Epithelial cell of prostate (primary cell): ENCODE results near the gene GNAO1.
A peak's percentile ranks its signal among the peaks of the same experiment; 100 is the strongest.

Source experiments
- DNase-seq: peaks from one replicate; pipeline ENCODE4 v3.0.0-alpha.2; 2011; ENCODE audit warnings: low read depth, low spot score
- H3K27ac ChIP-seq: fragments of 450-650 bp; 2 replicates; pipeline ENCODE4 v1.5.1; 2017; ENCODE audit warnings: mild to moderate bottlenecking

The GNAO1 gene

GRCh38 chr16:56191156-56191815 lies at the start of gene GNAO1:
Gene GNAO1, plus strand, starts transcription at chr16:56191489. Its CDS starts 747 bp downstream, at chr16:56192236.
- H3K27ac ChIP-seq, result no peak within 1 kb of the TSS
- no peak for DNase-seq

GRCh38 chr16:56143666-56144065 lies 47.6 kb upstream of the GNAO1 start:
- H3K27ac ChIP-seq, result no peak overlapping the region
- no peak for DNase-seq

- no peak for DNase-seq
- no peak overlapping the region for H3K27ac ChIP-seq
Observed at GRCh38 chr16:56145369-56145768, 45.9 kb upstream of the GNAO1 start.

GRCh38 chr16:56151621-56152020 lies 39.7 kb upstream of the GNAO1 start:
- H3K27ac ChIP-seq, result no peak overlapping the region
- DNase-seq, result no peak

- no peak overlapping the region for H3K27ac ChIP-seq
- no peak for DNase-seq
Observed at GRCh38 chr16:56161658-56162057, 29.6 kb upstream of the GNAO1 start.

GRCh38 chr16:56163089-56163488 lies 28.2 kb upstream of the GNAO1 start:
- no peak for DNase-seq
- no peak overlapping the region for H3K27ac ChIP-seq

GRCh38 chr16:56163938-56164337 lies 27.4 kb upstream of the GNAO1 start:
- DNase-seq, result no peak
- no peak overlapping the region for H3K27ac ChIP-seq

GRCh38 chr16:56164636-56165035 lies 26.7 kb upstream of the GNAO1 start:
- no peak overlapping the region for H3K27ac ChIP-seq
- DNase-seq, result no peak

GRCh38 chr16:56174411-56174810 lies 16.9 kb upstream of the GNAO1 start:
- no peak for DNase-seq
- no peak overlapping the region for H3K27ac ChIP-seq

- DNase-seq, result no peak
- no peak overlapping the region for H3K27ac ChIP-seq
Observed at GRCh38 chr16:56181401-56181800, 9.9 kb upstream of the GNAO1 start.

- no peak for DNase-seq
- H3K27ac ChIP-seq, result no peak overlapping the region
Observed at GRCh38 chr16:56183266-56183665, 8.0 kb upstream of the GNAO1 start.

GRCh38 chr16:56190048-56190676 lies 1.1 kb upstream of the GNAO1 start:
- H3K27ac ChIP-seq, result no peak overlapping the region
- no peak for DNase-seq

- no peak overlapping the region for H3K27ac ChIP-seq
- DNase-seq, result no peak
Observed at GRCh38 chr16:56190677-56191155, 573 bp upstream of the GNAO1 start.

GRCh38 chr16:56191835-56192634 lies 746 bp downstream of the GNAO1 start:
- DNase-seq, result no peak
- H3K27ac ChIP-seq, result no peak overlapping the region

- no peak overlapping the region for H3K27ac ChIP-seq
- no peak for DNase-seq
Observed at GRCh38 chr16:56192635-56192945, 1.3 kb downstream of the GNAO1 start.

- no peak overlapping the region for H3K27ac ChIP-seq
- DNase-seq, result no peak
Observed at GRCh38 chr16:56192986-56193945, 2.0 kb downstream of the GNAO1 start.

- DNase-seq, result peak; percentile 6
Observed at GRCh38 chr16:56193951-56194726, 2.9 kb downstream of the GNAO1 start.

GRCh38 chr16:56195151-56195550 lies 3.9 kb downstream of the GNAO1 start:
- no peak overlapping the region for H3K27ac ChIP-seq
- DNase-seq, result no peak

More at GRCh38 chr16:56193951-56194726, 2.9 kb downstream of the GNAO1 start:
- H3K27ac ChIP-seq, result no peak overlapping the region

GRCh38 chr16:56196381-56196780 lies 5.1 kb downstream of the GNAO1 start:
- H3K27ac ChIP-seq, result no peak overlapping the region
- DNase-seq, result no peak
